HepG2 (cell line): ENCODE measurements around the gene SCMH1. TPM values are rescaled to one million over a fixed set of nuclear protein-coding genes. Genes with fewer than 3 reads are reported as not detected.
A peak's percentile ranks its signal among the peaks of the same experiment; 100 is the strongest.

Source experiments
- FOXP4 ChIP-seq: sonication (generic); formaldehyde crosslinking; IDR thresholded peaks from 2 replicates; pipeline ENCODE4 v1.4.0; 2020; ENCODE audit warnings: missing genetic modification reagents
- GFI1 ChIP-seq: sonication (generic); formaldehyde crosslinking; IDR thresholded peaks from 2 replicates; pipeline ENCODE4 v1.5.0; 2020; ENCODE audit warnings: missing genetic modification reagents, mild to moderate bottlenecking, borderline replicate concordance
- IRF2 ChIP-seq: IDR thresholded peaks from 2 replicates; pipeline ENCODE4 v1.6.1; 2018; ENCODE audit warnings: missing genetic modification reagents, missing compliant biosample characterization
- JUN ChIP-seq: sonication (generic); formaldehyde crosslinking; IDR thresholded peaks from 2 replicates; pipeline ENCODE4 v1.4.0; 2020; ENCODE audit warnings: mild to moderate bottlenecking, missing genetic modification reagents
- MXD4 ChIP-seq: IDR thresholded peaks from 2 replicates; pipeline ENCODE4 v1.6.1; 2016; ENCODE audit warnings: mild to moderate bottlenecking, missing biosample characterization, missing genetic modification reagents
- MYC ChIP-seq: sonication (generic); formaldehyde crosslinking; IDR thresholded peaks from 2 replicates; pipeline ENCODE4 v1.9.0; 2021; ENCODE audit warnings: missing genetic modification reagents, borderline replicate concordance
- NAIF1 ChIP-seq: sonication (generic); formaldehyde crosslinking; IDR thresholded peaks from 2 replicates; pipeline ENCODE4 v1.5.0; 2020; ENCODE audit warnings: mild to moderate bottlenecking, missing genetic modification reagents, borderline replicate concordance
- RELA ChIP-seq: sonication (generic); formaldehyde crosslinking; IDR thresholded peaks from 2 replicates; pipeline ENCODE4 v1.4.0; 2020; ENCODE audit warnings: missing genetic modification reagents
- SMAD3 ChIP-seq: sonication (generic); formaldehyde crosslinking; IDR thresholded peaks from 2 replicates; pipeline ENCODE4 v1.4.0; 2020; ENCODE audit warnings: missing genetic modification reagents
- THRA ChIP-seq: sonication (generic); formaldehyde crosslinking; IDR thresholded peaks from 2 replicates; pipeline ENCODE4 v1.4.0; 2020; ENCODE audit warnings: missing genetic modification reagents, borderline replicate concordance
- ZBTB25 ChIP-seq: IDR thresholded peaks from 2 replicates; pipeline ENCODE4 v1.6.1; 2018; ENCODE audit warnings: missing genetic modification reagents
- polyA plus RNA-seq, 8 experiments: library from polyadenylated mRNA; depleted of rRNA in 3 of 8; stranded (reverse) in 7 of 8; unstranded in 1 of 8; fragments of >200 nt; fragmentation: Illumina TruSeq in 4 of 8; extraction: Trizol in 4 of 8; gene quantifications; 2 replicates each; pipeline versions ENCODE4 v1.2.1 to v1.2.3, GENCODE V29; 2011 to 2016; ENCODE audit warnings: low read depth in 4 of 8, missing spikeins in 1 of 8, mixed read lengths in 1 of 8; ENCODE audit not compliant: insufficient read depth in 1 of 8
- total RNA-seq, 5 experiments: library from RNA; depleted of rRNA; stranded (reverse); fragments of >200 nt; fragmentation: Illumina TruSeq; extraction: Trizol; gene quantifications; 2 replicates each; pipeline ENCODE4 v1.2.3, GENCODE V29; 2016; ENCODE audit warnings: low read depth in 1 of 5
- TF ChIP-seq, protein P1 (sequence below): sonication (generic); formaldehyde crosslinking; IDR thresholded peaks from 2 replicates; pipeline ENCODE4 v1.5.0; 2020; ENCODE audit warnings: missing genetic modification reagents

Gene SCMH1
- total and polyA plus RNA-seq, 2 of the 13 experiments (the other 11 are each of a cell fraction or from before 2014, with no cell fraction given): 41.8 to 52.6 TPM

- TF ChIP-seq FOXP4 (no peak), MXD4 (CRISPR knock-in tag) (peak; percentile 80), GFI1 (CRISPR knock-in tag) (no peak), JUN (CRISPR knock-in tag) (no peak), MYC (CRISPR knock-in tag) (peak; percentile 88), IRF2 (CRISPR knock-in tag) (no peak), THRA (CRISPR knock-in tag) (no peak), ZBTB25 (CRISPR knock-in tag) (0 out of 2 replicates have a peak, but pooled peaks have one; percentile 46), SMAD3 (CRISPR knock-in tag) (0 out of 2 replicates have a peak, but pooled peaks have one; percentile 36), RELA (CRISPR knock-in tag) (no peak), NAIF1 (CRISPR knock-in tag) (no peak)
- TF ChIP-seq, protein P1, sequence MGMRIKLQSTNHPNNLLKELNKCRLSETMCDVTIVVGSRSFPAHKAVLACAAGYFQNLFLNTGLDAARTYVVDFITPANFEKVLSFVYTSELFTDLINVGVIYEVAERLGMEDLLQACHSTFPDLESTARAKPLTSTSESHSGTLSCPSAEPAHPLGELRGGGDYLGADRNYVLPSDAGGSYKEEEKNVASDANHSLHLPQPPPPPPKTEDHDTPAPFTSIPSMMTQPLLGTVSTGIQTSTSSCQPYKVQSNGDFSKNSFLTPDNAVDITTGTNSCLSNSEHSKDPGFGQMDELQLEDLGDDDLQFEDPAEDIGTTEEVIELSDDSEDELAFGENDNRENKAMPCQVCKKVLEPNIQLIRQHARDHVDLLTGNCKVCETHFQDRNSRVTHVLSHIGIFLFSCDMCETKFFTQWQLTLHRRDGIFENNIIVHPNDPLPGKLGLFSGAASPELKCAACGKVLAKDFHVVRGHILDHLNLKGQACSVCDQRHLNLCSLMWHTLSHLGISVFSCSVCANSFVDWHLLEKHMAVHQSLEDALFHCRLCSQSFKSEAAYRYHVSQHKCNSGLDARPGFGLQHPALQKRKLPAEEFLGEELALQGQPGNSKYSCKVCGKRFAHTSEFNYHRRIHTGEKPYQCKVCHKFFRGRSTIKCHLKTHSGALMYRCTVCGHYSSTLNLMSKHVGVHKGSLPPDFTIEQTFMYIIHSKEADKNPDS (CRISPR knock-in tag): no peak
These were observed 262.7 kb downstream of the SCMH1 start, which contains the start of gene CTPS1 (continued) for GRCh38 chr1:40979241-40980067.
